Keratinocyte (primary cell): ENCODE measurements around the gene DENND1A. TPM values are rescaled to one million over a fixed set of nuclear protein-coding genes. Genes with fewer than 3 reads are reported as not detected.

Experiments used
- DNase-seq: peaks from one replicate; pipeline ENCODE4 v3.0.0-alpha.2; 2011; ENCODE audit warnings: low read depth, missing footprints, low spot score
- FAIRE-seq: peaks from 2 replicates; lab custom pipeline; 2011; peaks lifted over from hg19 to GRCh38; lab: Jason Lieb, UNC
- H2AFZ ChIP-seq: 2 replicates; pipeline ENCODE4 v1.6.0; 2012; ENCODE audit warnings: low read length, control low read depth, inconsistent platforms; ENCODE audit not compliant: control insufficient read depth
- H3K27ac ChIP-seq: 2 replicates; pipeline ENCODE4 v1.5.1; 2011; ENCODE audit warnings: low read length; ENCODE audit not compliant: control insufficient read depth, insufficient read depth
- H3K27me3 ChIP-seq: 3 replicates; pipeline ENCODE4 v1.6.0; 2011; ENCODE audit warnings: low read length; ENCODE audit not compliant: control insufficient read depth, insufficient read depth; ENCODE audit errors: extremely low read depth
- H3K36me3 ChIP-seq, 2 experiments: 2 replicates in 1 of 2; 3 replicates in 1 of 2; pipeline ENCODE4 v1.5.1; 2011; ENCODE audit warnings: low read length in 2 of 2, mild to moderate bottlenecking in 1 of 2; ENCODE audit not compliant: control insufficient read depth in 2 of 2, insufficient read depth in 2 of 2; ENCODE audit errors: extremely low read depth in 1 of 2
- H3K4me1 ChIP-seq: 3 replicates; pipeline ENCODE4 v1.5.1; 2011; ENCODE audit warnings: low read length; ENCODE audit not compliant: control insufficient read depth, insufficient read depth; ENCODE audit errors: extremely low read depth
- H3K4me2 ChIP-seq: 3 replicates; pipeline ENCODE4 v1.6.0; 2011; ENCODE audit warnings: low read depth, low read length; ENCODE audit not compliant: control insufficient read depth, insufficient read depth; ENCODE audit errors: extremely low read depth
- H3K4me3 ChIP-seq, 3 experiments: fragments of 200-600 bp in 1 of 3; sonication (generic) in 1 of 3; 2 replicates in 2 of 3; 3 replicates in 1 of 3; pipeline ENCODE4 v1.5.1; 2011 to 2016; ENCODE audit warnings: low read length in 3 of 3, mild to moderate bottlenecking in 3 of 3, control low read depth in 2 of 3, inconsistent platforms in 1 of 3, low read depth in 1 of 3, mixed read lengths in 1 of 3, mixed run types in 1 of 3, moderate library complexity in 1 of 3; ENCODE audit not compliant: control insufficient read depth in 2 of 3, insufficient read depth in 2 of 3; ENCODE audit errors: extremely low read depth in 1 of 3
- H3K79me2 ChIP-seq: 2 replicates; pipeline ENCODE4 v1.6.0; 2012; ENCODE audit warnings: low read length; ENCODE audit not compliant: control insufficient read depth, insufficient read depth
- H3K9ac ChIP-seq: 3 replicates; pipeline ENCODE4 v1.6.0; 2011; ENCODE audit warnings: low read length; ENCODE audit not compliant: control insufficient read depth, insufficient read depth; ENCODE audit errors: extremely low read depth
- H3K9me1 ChIP-seq: 3 replicates; pipeline ENCODE4 v1.6.0; 2011; ENCODE audit warnings: low read length; ENCODE audit not compliant: control insufficient read depth, insufficient read depth; ENCODE audit errors: extremely low read depth
- H3K9me3 ChIP-seq: 2 replicates; pipeline ENCODE4 v1.5.1; 2012; ENCODE audit warnings: low read depth, low read length; ENCODE audit not compliant: control insufficient read depth
- H4K20me1 ChIP-seq: 3 replicates; pipeline ENCODE4 v1.6.0; 2011; ENCODE audit warnings: low read length; ENCODE audit not compliant: control insufficient read depth, insufficient read depth; ENCODE audit errors: extremely low read depth
- CTCF ChIP-seq, 3 experiments: IDR thresholded peaks in 1 of 3; conservative IDR thresholded peaks in 1 of 3; optimal IDR thresholded peaks in 1 of 3; 2 replicates in 2 of 3; 3 replicates in 1 of 3; pipeline versions ENCODE3 to v1.5.1; 2011; ENCODE audit warnings: low read length in 3 of 3, mild to moderate bottlenecking in 3 of 3, moderate library complexity in 2 of 3, control low read depth in 1 of 3, inconsistent platforms in 1 of 3; ENCODE audit not compliant: insufficient read depth in 2 of 3; ENCODE audit errors: extremely low read depth in 1 of 3
- EZH2 ChIP-seq: IDR thresholded peaks from one replicate; pipeline ENCODE4 v1.6.1; 2012; ENCODE audit warnings: inconsistent platforms, mild to moderate bottlenecking, low read length, moderate library complexity
- dilution Hi-C: fragments of 300-500 bp; cut with MboI; formaldehyde crosslinking; loops from one replicate; pipeline ENCODE4 v1.7.0; 2020; ENCODE audit warnings: low sequenced_read_pairs; ENCODE audit not compliant: extremely low pct_ligation_motif_present
- polyA plus RNA-seq, 5 experiments: library from polyadenylated mRNA; depleted of rRNA in 3 of 5; stranded (reverse) in 3 of 5; stranded (forward) in 1 of 5; unstranded in 1 of 5; fragments of >200 nt; gene quantifications; 1 replicate in 1 of 5; 2 replicates in 3 of 5; 3 replicates in 1 of 5; pipeline versions ENCODE4 v1.2.1 to v1.2.3, GENCODE V29; 2011 to 2012; ENCODE audit warnings: missing spikeins in 2 of 5, low read depth in 1 of 5, low replicate concordance in 1 of 5

DENND1A gene
- polyA plus RNA-seq, 1 donor (not counting 4 experiments of a cell fraction or from before 2014, with no cell fraction given): 13.0 TPM

- H2AFZ ChIP-seq: no peak overlapping the region
- H3K27me3 ChIP-seq: no peaks in the 10 kb centered on the region
- H3K4me2 ChIP-seq: no peak overlapping the region
- H3K4me1 ChIP-seq: no peaks in the 10 kb centered on the region
- peaks cover 2% of the 10 kb centered on the region for H3K9me1 ChIP-seq
- FAIRE-seq (no peak), DNase-seq (no peak)
- TF ChIP-seq EZH2 (no peak), CTCF (optimal IDR thresholded peaks at IDR 0.05 in 1 of 3, IDR thresholded peaks at IDR 0.05 in 1 of 3, conservative IDR thresholded peaks at IDR 0.05 in 1 of 3; ENCODE audit: extremely low read depth in 1 of 3, insufficient read depth in 2 of 3, low read length in 3 of 3) (no peak)
- H4K20me1 ChIP-seq: no peaks in the 10 kb centered on the region
- H3K36me3 ChIP-seq: no peaks in the 10 kb centered on the region
- no peaks in the 10 kb centered on the region for H3K9me3 ChIP-seq
- H3K4me3 ChIP-seq: no peak overlapping the region
- H3K9ac ChIP-seq: no peak overlapping the region
- no peaks in the 10 kb centered on the region for H3K79me2 ChIP-seq
- dilution Hi-C loops: no loop called here
- H3K27ac ChIP-seq: no peak overlapping the region
Measured at GRCh38 chr9:123756484-123757106, 173.3 kb downstream of the DENND1A start.

DNA sequence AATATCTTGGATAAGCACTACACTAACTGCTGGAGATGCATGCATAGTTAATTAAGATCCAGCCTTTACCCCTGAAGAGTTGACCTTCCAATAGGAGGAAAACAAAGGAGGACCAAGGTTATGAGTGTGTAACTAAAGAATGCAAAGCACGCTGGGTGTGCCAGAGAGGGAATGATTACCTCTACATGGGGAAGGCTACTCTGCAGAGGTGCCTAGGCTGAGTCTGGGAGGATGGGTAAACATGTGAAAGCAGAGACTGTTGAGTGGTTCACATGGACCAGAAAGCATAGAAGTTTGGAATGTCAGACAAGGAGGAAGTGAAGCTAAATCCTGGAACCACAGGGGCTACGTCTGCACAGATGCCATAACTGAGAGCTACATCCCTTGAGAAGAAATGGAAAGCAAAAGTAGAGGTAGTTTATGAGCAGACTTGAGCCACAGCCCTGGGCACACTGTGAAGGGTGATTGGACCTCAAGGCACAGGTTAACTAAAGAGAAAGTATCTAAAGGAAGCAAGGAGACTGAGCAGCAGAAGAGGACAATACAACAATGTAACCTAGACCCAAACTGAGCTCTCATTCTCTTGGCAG lies 176.2 kb downstream of the DENND1A start:
- no peak overlapping the region for H3K4me3 ChIP-seq
- no peaks in the 10 kb centered on the region for H3K4me1 ChIP-seq
- H3K9me3 ChIP-seq: no peaks in the 10 kb centered on the region
- no peak overlapping the region for H3K4me2 ChIP-seq
- H4K20me1 ChIP-seq: no peaks in the 10 kb centered on the region
- FAIRE-seq (no peak), DNase-seq (no peak)
- peaks cover 2% of the 10 kb centered on the region for H3K9me1 ChIP-seq
- no peak overlapping the region for H3K9ac ChIP-seq
- no peak overlapping the region for H3K27ac ChIP-seq
- H3K27me3 ChIP-seq: no peaks in the 10 kb centered on the region
- H3K36me3 ChIP-seq: no peaks in the 10 kb centered on the region
- no peak overlapping the region for H2AFZ ChIP-seq
- no peak for TF ChIP-seq EZH2
- no peak for TF ChIP-seq CTCF (optimal IDR thresholded peaks at IDR 0.05 in 1 of 3, IDR thresholded peaks at IDR 0.05 in 1 of 3, conservative IDR thresholded peaks at IDR 0.05 in 1 of 3; ENCODE audit: extremely low read depth in 1 of 3, insufficient read depth in 2 of 3, low read length in 3 of 3)
- H3K79me2 ChIP-seq: no peaks in the 10 kb centered on the region
- dilution Hi-C loops: no loop called here
